HG03439 (cell line): Measurements from ENCODE around the gene SIDT1.

Source experiments
- ATAC-seq: cut with Tn5 transposase; IDR thresholded peaks from one replicate; pipeline ENCODE4 v1.9.1; 2021; ENCODE audit warnings: mild to moderate bottlenecking, moderate library complexity; ENCODE audit not compliant: unreplicated experiment

SIDT1 gene

GRCh38 chr3:113531826-113532697 is at the start of gene SIDT1:
Gene SIDT1 (plus strand): TSS chr3:113532555. CDS start chr3:113533022, 467 bp downstream.
- peak; percentile 67 for ATAC-seq

GRCh38 chr3:113485161-113485609 is 47.2 kb upstream of the SIDT1 start:
- no peak for ATAC-seq

GRCh38 chr3:113495035-113495434 is 37.3 kb upstream of the SIDT1 start:
- ATAC-seq = no peak

GRCh38 chr3:113496924-113497323 is 35.4 kb upstream of the SIDT1 start:
- ATAC-seq = no peak

- no peak for ATAC-seq
Measured at GRCh38 chr3:113498221-113499005, 33.9 kb upstream of the SIDT1 start.

- no peak for ATAC-seq
Measured at GRCh38 chr3:113499081-113499480, 33.3 kb upstream of the SIDT1 start.

- no peak for ATAC-seq
Measured at GRCh38 chr3:113501597-113501996, 30.8 kb upstream of the SIDT1 start.

- ATAC-seq = no peak
Measured at GRCh38 chr3:113505867-113506266, 26.5 kb upstream of the SIDT1 start.

GRCh38 chr3:113507501-113508067 is 24.8 kb upstream of the SIDT1 start:
- ATAC-seq = no peak

- ATAC-seq = no peak
Measured at GRCh38 chr3:113508966-113509365, 23.4 kb upstream of the SIDT1 start.

GRCh38 chr3:113514265-113514769 is 18.0 kb upstream of the SIDT1 start:
- ATAC-seq = no peak

- ATAC-seq = no peak
Measured at GRCh38 chr3:113516115-113516505, 16.2 kb upstream of the SIDT1 start.

- no peak for ATAC-seq
Measured at GRCh38 chr3:113521981-113522380, 10.4 kb upstream of the SIDT1 start.

GRCh38 chr3:113523241-113523640 is 9.1 kb upstream of the SIDT1 start:
- no peak for ATAC-seq

- ATAC-seq = peak; percentile 48
Measured at GRCh38 chr3:113532698-113533533, 561 bp downstream of the SIDT1 start.

GRCh38 chr3:113533534-113533892 is 1.2 kb downstream of the SIDT1 start:
- ATAC-seq = peak; percentile 29

GRCh38 chr3:113534365-113534764 is 2.0 kb downstream of the SIDT1 start:
- no peak for ATAC-seq

GRCh38 chr3:113535898-113536297 is 3.5 kb downstream of the SIDT1 start:
- no peak for ATAC-seq

- no peak for ATAC-seq
Measured at GRCh38 chr3:113536627-113537101, 4.3 kb downstream of the SIDT1 start.

GRCh38 chr3:113537155-113537554 is 4.8 kb downstream of the SIDT1 start:
- ATAC-seq = no peak
